ENCODE results near the gene PRDX1. TPM values are rescaled to one million over a fixed set of nuclear protein-coding genes. Genes with fewer than 3 reads are reported as not detected.

Gene PRDX1
- total and polyA plus RNA-seq, 2 of the 13 experiments (the other 11 are each of a cell fraction or from before 2014, with no cell fraction given) = 761 to 1,898 TPM

DNA sequence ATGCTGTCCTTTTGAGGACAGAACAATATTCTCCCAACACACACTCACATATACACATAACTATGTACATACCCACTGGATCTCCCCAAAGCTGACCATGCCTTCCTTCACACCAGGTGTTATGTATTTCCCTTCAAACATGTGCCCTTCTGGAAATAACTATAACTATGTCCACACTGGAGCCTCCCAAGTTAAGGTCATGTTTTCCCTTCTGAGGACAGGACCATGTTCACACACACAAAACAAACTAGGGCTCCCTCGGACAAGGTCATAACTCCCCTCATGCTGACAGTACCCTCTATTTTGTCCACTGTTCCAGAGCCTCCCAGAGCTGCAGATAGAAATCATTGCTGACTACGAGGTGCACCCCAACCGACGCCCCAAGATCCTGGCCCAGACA is 13.8 kb downstream of the PRDX1 start (continued):
- no peak for TF ChIP-seq U2AF2 (IDR thresholded peaks at IDR 0.05; ENCODE audit: low read depth, low read length)
- TF ChIP-seq ZNF607 (CRISPR knock-in tag; IDR thresholded peaks at IDR 0.05; ENCODE audit: borderline replicate concordance) = 0 out of 2 replicates have a peak, but pooled peaks have one; percentile 35
- no peak for TF ChIP-seq HMGA1 (CRISPR knock-in tag; conservative IDR thresholded peaks at IDR 0.05)
- TF ChIP-seq ZNF878 (CRISPR knock-in tag; IDR thresholded peaks at IDR 0.05) = no peak
- no peak for TF ChIP-seq ZIK1 (CRISPR knock-in tag; IDR thresholded peaks at IDR 0.05; ENCODE audit: borderline replicate concordance, low read depth)
- TF ChIP-seq SRY (CRISPR knock-in tag; IDR thresholded peaks at IDR 0.05) = no peak
- TF ChIP-seq CAMTA2 (CRISPR knock-in tag; IDR thresholded peaks at IDR 0.05; ENCODE audit: borderline replicate concordance) = no peak
- no peak for TF ChIP-seq IRX3 (CRISPR knock-in tag; IDR thresholded peaks at IDR 0.05; ENCODE audit: borderline replicate concordance, low read depth)
- no peak for TF ChIP-seq PHF20 (CRISPR knock-in tag; IDR thresholded peaks at IDR 0.05)
- TF ChIP-seq, protein P1, sequence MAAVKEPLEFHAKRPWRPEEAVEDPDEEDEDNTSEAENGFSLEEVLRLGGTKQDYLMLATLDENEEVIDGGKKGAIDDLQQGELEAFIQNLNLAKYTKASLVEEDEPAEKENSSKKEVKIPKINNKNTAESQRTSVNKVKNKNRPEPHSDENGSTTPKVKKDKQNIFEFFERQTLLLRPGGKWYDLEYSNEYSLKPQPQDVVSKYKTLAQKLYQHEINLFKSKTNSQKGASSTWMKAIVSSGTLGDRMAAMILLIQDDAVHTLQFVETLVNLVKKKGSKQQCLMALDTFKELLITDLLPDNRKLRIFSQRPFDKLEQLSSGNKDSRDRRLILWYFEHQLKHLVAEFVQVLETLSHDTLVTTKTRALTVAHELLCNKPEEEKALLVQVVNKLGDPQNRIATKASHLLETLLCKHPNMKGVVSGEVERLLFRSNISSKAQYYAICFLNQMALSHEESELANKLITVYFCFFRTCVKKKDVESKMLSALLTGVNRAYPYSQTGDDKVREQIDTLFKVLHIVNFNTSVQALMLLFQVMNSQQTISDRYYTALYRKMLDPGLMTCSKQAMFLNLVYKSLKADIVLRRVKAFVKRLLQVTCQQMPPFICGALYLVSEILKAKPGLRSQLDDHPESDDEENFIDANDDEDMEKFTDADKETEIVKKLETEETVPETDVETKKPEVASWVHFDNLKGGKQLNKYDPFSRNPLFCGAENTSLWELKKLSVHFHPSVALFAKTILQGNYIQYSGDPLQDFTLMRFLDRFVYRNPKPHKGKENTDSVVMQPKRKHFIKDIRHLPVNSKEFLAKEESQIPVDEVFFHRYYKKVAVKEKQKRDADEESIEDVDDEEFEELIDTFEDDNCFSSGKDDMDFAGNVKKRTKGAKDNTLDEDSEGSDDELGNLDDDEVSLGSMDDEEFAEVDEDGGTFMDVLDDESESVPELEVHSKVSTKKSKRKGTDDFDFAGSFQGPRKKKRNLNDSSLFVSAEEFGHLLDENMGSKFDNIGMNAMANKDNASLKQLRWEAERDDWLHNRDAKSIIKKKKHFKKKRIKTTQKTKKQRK (IDR thresholded peaks at IDR 0.05; ENCODE audit: low read length) = no peak
- 0 out of 2 replicates have a peak, but pooled peaks have one; percentile 24 for TF ChIP-seq SP5 (CRISPR knock-in tag; IDR thresholded peaks at IDR 0.05; ENCODE audit: borderline replicate concordance, low read depth)
- TF ChIP-seq NR2F6 (IDR thresholded peaks at IDR 0.05) = 0 out of 2 replicates have a peak, but pooled peaks have one; percentile 32
- TF ChIP-seq NR2F6 (CRISPR knock-in tag; IDR thresholded peaks at IDR 0.05) = no peak
- peak; percentile 51; the same call in 1 of the 2 replicates for TF ChIP-seq RXRB (CRISPR knock-in tag; IDR thresholded peaks at IDR 0.05; ENCODE audit: borderline replicate concordance)
- TF ChIP-seq ZNF766 (CRISPR knock-in tag; IDR thresholded peaks at IDR 0.05; ENCODE audit: borderline replicate concordance) = no peak
- no peak for TF ChIP-seq DR1 (CRISPR knock-in tag; IDR thresholded peaks at IDR 0.05)
- TF ChIP-seq MED13 (CRISPR knock-in tag; IDR thresholded peaks at IDR 0.05) = no peak
- TF ChIP-seq HNRNPLL (IDR thresholded peaks at IDR 0.05; ENCODE audit: low read depth, low read length, poor library complexity, severe bottlenecking) = no peak
- TF ChIP-seq, protein P2, sequence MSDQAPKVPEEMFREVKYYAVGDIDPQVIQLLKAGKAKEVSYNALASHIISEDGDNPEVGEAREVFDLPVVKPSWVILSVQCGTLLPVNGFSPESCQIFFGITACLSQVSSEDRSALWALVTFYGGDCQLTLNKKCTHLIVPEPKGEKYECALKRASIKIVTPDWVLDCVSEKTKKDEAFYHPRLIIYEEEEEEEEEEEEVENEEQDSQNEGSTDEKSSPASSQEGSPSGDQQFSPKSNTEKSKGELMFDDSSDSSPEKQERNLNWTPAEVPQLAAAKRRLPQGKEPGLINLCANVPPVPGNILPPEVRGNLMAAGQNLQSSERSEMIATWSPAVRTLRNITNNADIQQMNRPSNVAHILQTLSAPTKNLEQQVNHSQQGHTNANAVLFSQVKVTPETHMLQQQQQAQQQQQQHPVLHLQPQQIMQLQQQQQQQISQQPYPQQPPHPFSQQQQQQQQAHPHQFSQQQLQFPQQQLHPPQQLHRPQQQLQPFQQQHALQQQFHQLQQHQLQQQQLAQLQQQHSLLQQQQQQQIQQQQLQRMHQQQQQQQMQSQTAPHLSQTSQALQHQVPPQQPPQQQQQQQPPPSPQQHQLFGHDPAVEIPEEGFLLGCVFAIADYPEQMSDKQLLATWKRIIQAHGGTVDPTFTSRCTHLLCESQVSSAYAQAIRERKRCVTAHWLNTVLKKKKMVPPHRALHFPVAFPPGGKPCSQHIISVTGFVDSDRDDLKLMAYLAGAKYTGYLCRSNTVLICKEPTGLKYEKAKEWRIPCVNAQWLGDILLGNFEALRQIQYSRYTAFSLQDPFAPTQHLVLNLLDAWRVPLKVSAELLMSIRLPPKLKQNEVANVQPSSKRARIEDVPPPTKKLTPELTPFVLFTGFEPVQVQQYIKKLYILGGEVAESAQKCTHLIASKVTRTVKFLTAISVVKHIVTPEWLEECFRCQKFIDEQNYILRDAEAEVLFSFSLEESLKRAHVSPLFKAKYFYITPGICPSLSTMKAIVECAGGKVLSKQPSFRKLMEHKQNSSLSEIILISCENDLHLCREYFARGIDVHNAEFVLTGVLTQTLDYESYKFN (CRISPR knock-in tag; conservative IDR thresholded peaks at IDR 0.05) = peak; percentile 35
- peak; percentile 23; the same call in 1 of the 2 replicates for TF ChIP-seq HNF4A (CRISPR knock-in tag; IDR thresholded peaks at IDR 0.05)
- no peak for TF ChIP-seq ZNF737 (CRISPR knock-in tag; IDR thresholded peaks at IDR 0.05; ENCODE audit: borderline replicate concordance)
- no peak for TF ChIP-seq ZNF235 (CRISPR knock-in tag; IDR thresholded peaks at IDR 0.05; ENCODE audit: borderline replicate concordance)
- no peak for TF ChIP-seq SETDB1 (CRISPR knock-in tag; IDR thresholded peaks at IDR 0.05; ENCODE audit: borderline replicate concordance)
- TF ChIP-seq NCOA5 (CRISPR knock-in tag; IDR thresholded peaks at IDR 0.05) = no peak
- TF ChIP-seq ZMYM3 (CRISPR knock-in tag; IDR thresholded peaks at IDR 0.05) = no peak
- no peak for TF ChIP-seq NFE2L1 (CRISPR knock-in tag; IDR thresholded peaks at IDR 0.05; ENCODE audit: borderline replicate concordance)
- TF ChIP-seq SAP130 (CRISPR knock-in tag; IDR thresholded peaks at IDR 0.05; ENCODE audit: low read depth) = peak; percentile 42; the same call in 1 of the 2 replicates

All from HepG2 (cell line).